Activated naive CD4-positive, alpha-beta T cell treated with anti-CD3 and anti-CD28 coated beads, Interleukin-2, amount 50 U/mL, for 16 hours (primary cell): ENCODE measurements around the gene SLC5A11.
"Not testable (repeated sequence)": the region's sequence is repeated elsewhere in the genome, so short reads cannot be mapped to it uniquely, and the experiment has no call there.

ENCODE experiments used
- DNase-seq: peaks from one replicate; pipeline ENCODE4 v3.0.0-alpha.2; 2020

SLC5A11 gene, protein sequence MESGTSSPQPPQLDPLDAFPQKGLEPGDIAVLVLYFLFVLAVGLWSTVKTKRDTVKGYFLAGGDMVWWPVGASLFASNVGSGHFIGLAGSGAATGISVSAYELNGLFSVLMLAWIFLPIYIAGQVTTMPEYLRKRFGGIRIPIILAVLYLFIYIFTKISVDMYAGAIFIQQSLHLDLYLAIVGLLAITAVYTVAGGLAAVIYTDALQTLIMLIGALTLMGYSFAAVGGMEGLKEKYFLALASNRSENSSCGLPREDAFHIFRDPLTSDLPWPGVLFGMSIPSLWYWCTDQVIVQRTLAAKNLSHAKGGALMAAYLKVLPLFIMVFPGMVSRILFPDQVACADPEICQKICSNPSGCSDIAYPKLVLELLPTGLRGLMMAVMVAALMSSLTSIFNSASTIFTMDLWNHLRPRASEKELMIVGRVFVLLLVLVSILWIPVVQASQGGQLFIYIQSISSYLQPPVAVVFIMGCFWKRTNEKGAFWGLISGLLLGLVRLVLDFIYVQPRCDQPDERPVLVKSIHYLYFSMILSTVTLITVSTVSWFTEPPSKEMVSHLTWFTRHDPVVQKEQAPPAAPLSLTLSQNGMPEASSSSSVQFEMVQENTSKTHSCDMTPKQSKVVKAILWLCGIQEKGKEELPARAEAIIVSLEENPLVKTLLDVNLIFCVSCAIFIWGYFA

DNA sequence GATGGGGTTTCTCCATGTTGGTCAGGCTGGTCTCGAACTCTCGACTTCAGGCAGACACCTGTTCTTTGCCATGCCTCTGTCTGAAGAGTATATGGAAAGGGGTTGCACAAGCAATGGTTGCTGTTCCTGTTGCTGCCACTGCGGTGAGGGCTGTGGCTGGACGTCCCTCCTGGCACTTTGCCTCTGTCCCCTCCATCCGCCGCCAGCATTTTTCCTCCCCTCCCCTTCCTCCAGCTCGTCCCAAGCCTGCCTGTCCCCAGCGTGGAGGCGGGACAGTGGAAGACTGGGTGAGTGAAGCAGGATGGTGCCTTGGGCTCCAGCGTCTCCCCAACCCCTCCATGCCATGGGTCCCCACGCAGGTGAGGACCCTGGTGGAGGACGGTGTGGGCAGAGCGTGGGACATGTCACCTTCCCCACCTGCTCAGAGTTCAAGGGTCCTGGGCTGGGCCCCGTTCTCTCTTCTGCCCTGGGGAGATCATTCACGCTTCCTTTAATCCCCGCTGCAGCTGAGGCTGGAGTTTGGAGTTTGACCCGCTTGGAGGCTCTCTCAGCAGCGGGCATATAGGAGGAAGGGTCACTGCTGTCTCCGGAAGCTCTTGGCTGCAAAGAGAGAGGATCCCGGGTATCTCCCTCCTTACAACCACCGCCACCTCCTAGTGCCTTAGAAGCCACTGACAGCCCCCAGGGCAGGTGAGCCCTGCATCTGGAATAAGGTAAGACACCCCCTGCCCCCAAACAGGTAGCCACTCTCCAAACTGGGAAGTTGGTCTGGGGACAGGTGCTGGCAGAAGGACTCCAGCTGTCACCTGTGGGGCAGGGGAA lies at the start of gene SLC5A11:
Gene SLC5A11, plus strand, starts transcription at position 238 of the 822 bp plus-strand sequence. CDS start 12,681 bp downstream, outside the sequence.
- no peak for DNase-seq

- DNase-seq, result no peak
Measured at GRCh38 chr16:24800586-24800985, 45.2 kb upstream of the SLC5A11 start.

DNA sequence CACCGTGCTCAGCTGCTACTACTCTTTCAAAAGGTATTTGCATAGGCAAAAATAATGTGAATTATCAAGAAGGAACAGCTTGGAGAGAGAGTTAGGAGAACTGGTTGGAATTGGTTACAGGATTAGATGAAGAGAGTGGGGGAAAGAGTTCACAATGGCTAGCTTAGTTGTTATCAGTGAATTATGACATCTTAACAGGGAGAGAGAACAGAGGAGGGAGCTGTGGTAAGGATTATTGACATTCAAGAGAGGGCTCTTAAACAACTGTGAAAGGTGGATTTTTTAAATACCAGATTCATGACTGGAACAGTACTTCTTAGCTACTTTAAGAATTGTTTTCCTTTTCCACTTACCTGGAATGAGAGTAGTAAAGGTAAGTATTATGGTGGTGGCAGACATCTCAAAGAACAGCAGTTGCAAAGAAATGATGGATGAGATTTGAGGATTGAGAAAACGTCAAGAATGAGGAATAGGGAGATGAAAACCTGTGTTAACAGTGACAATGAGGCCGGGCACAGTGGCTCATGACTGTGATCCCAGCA lies 43.9 kb upstream of the SLC5A11 start:
- no peak for DNase-seq

DNA sequence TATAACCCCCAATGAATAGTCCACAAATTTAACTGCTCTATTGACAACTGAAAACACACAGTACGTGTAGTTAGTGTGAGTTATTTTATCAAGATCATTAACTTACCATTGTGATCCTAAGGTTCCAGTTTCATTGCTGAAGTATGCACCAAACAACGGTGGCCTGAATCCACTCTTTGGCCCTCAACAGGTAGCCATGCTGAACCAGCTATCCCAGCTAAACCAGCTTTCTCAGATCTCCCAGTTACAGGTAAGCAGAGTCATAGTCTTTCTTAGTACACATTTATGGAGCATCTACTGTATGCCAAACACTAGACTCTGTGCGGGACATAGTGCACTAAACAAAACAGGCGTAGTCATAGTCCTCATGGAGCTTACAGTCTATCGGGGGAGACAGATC lies 40.3 kb upstream of the SLC5A11 start:
- DNase-seq, result no peak

- no peak for DNase-seq
Measured at GRCh38 chr16:24807301-24807700, 38.5 kb upstream of the SLC5A11 start.

DNA sequence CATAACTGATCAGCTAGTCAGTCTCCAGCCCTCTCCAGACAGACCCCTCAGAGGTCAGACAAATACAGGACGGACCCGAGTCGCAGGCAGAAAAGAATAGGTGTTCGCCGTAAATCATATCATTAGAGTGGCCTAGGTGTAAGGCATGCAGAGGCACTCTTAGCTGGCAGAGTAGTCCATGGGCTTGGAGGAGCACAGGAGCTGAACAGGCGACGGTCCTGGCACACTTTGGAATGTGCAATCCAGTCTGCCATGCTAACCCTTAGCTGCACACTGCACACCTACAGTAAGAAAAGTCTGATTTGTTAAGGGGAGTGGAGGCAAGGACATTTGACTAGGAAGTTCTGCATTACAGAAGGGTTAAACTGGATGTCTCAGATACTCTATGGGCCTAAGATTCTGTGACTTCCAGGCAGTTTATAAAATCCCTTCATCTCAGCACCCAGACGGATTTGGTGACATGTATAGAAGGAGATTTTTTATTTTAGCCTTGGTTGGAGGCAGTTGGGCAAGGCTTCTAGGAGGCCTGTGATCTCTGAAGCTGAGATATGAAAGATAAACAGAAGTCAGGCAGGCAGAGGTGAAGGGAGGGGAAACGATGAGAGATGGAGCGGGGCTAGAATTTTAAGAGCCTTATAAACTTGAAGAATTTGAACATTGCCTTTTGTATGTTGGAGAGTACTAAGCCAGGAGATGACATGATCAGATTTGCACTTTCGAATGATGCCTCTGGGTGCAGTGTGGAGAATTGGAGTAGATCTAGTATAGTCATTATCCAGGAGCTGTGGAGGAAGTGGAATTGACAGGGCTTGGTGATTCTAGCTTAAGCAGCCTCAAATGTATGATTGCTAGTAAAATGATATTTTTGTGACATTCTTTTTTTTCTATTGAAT lies 34.6 kb upstream of the SLC5A11 start:
- DNase-seq, result no peak

DNA sequence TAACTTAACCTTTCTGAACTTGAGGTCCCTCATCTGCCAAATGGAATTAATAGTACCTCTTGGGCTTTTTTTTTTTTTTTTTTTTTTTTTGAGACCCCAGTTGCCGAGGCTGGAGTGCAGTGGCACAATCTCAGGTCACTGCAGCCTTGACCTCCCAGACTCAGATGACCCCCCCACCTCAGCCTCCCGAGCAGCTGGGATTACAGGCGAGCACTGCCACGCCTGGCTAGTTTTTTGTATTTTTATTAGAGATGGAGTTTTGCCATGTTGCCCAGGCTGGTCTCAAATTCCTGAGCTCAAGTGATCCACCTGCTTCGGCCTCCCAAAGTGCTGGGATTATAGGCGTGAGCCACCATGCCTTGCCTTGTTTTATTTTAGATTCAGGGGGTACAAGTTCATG lies 33.0 kb upstream of the SLC5A11 start:
- DNase-seq, result not testable (repeated sequence)

GRCh38 chr16:24815021-24815420 lies 30.7 kb upstream of the SLC5A11 start:
- no peak for DNase-seq

- no peak for DNase-seq
Measured at GRCh38 chr16:24816688-24817087, 29.1 kb upstream of the SLC5A11 start.

DNA sequence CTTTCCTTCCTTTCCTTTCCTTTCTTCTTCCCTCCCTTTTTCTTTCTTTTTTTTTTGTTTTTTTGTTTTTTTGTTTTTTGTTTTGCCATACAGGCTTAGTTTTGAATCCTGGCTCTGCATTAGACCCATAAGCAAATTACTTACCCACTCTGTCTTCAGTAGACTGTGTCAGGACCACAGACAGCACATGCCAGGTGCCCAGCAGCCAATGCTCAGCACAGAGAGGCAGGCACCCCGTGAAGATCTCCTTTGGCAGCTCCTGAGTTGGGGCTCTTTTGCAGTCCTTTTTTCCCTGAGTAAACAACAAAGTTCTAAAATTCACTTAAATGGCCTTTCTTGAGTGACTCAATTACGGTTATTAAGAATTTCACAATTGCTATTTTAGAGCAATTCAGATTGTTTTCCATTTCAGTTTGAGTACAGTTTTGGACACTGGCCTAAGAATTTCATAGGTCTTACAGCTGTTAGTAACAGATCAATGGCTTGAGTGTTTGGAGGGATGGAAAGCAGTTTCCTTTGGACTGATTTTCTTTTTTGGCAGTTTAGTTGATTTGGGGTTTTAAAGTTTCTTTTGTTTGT lies 26.2 kb upstream of the SLC5A11 start:
- no peak for DNase-seq

GRCh38 chr16:24820522-24820921 lies 25.2 kb upstream of the SLC5A11 start:
- DNase-seq, result no peak

DNA sequence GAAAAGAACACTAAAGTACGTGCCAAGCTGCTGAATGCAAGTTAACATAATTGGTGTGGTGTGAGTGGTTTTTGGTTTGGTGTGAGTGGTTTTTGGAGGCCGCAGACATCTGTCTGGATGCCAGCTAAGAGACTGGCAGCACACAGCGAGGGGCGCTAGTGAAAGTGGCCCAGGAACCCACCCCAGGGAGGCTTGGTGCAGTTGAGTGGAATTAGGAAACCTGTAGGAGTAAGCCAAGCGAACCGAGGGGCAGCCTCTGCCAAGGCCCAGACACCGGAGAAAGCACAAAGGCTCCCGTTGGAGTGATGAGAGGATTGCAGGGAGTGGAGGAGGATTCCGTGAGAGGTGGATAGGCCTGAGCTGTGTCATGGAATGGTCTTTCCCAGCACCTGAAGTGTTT lies 24.6 kb upstream of the SLC5A11 start:
- DNase-seq, result no peak

- DNase-seq, result no peak
Measured at GRCh38 chr16:24822542-24822941, 23.2 kb upstream of the SLC5A11 start.

- DNase-seq, result no peak
Measured at GRCh38 chr16:24822974-24823373, 22.8 kb upstream of the SLC5A11 start.

DNA sequence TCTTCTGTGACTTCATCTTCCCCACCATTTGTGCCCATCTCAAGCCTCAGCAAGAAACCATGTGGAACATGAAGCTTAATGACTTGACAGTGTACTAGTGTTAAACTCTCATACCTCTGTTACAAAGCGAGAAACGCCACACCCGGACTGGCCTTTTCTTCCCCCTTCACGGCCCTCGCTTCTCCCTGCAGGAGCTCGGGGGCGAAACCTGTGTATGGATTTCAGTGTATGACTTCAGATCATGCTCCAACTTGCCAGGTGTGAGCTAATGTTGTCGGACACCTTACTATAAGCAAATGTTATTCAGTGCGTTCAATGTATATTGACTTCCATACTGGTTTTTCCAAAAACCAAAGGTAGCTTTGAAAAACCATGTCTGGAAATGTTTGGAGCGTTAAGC lies 20.1 kb upstream of the SLC5A11 start:
- DNase-seq, result no peak

DNA sequence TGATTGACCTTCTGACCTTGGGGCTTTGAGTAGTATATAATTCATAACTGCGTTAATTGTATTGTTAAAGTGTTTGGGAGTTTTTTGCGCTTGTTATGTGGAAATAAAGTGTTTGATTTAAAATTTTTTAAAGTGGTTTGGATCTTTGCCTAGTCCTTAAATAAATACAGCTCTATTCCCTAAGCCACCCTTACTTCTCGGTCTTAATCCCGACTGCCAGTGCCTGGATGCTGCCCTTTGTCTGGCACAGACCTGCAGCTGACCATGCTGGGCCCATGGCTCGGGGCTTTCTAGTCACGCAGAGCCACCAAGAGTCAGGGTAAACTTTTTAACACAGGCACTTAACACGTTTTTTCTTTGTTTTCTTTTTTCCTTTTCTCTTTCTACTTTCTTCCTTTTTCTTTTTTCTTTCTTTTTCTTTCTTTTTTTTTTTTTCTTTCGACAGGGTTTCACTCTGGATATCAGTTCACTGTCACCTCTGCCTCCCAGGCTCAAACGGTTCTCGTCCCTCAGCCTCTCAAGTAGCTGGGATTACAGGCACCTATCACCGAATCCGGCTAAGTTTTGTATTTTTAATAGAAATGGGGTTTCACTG lies 19.6 kb upstream of the SLC5A11 start:
- no peak for DNase-seq

DNA sequence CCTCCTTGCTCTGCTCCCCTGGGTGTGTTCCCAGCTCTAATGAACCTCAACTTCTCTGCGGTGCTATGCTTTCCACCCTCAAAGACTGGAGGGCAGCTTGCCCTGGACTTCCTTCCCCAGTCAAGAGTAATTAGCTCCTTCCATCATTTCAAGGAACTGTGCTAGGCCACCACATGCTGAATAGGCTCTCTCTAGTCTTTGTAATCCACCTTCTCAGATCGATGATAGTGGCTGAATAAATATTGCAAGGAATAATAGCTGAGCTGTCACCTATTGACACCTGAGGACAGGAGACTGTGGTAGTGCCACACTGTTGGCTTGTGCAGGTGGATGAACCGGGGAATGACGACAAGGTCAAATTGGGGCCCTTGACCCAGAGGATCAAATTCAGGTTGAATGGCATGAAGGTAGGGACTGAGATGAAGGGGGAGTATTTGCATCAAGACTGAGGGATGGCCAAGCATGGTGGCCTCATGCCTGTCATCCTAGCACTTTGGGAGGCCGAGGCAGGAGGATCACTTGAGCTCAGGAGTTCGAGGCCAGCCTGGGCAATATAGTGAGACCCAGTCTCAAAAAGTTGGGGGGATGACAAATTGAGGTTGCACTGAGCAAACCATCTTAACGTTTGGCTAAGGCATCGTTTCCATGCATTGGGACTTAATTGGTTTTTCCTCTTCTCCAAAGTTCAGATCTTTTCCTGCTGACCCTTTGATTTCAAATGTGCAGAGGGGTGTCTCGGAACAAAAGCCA lies 18.8 kb upstream of the SLC5A11 start:
- no peak for DNase-seq

DNA sequence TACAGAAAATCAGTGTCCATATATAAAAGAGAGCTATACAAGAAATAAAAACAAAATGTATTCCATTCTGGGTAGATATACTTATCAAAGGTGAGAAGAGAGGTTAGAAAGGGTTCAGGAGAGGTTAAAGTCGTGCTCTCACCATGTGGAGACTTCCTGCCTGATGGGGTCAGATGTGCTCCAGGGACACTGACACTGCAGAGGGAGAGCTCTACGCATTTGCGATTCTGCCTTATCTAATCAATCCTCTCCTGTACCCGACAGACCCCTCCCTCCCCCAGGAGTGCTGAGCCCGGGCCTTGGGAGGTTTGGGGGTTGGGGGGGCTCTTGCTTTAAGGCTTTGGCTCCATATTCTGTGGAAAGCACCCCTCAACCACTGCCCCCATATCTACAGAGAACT lies 16.6 kb upstream of the SLC5A11 start:
- no peak for DNase-seq

DNA sequence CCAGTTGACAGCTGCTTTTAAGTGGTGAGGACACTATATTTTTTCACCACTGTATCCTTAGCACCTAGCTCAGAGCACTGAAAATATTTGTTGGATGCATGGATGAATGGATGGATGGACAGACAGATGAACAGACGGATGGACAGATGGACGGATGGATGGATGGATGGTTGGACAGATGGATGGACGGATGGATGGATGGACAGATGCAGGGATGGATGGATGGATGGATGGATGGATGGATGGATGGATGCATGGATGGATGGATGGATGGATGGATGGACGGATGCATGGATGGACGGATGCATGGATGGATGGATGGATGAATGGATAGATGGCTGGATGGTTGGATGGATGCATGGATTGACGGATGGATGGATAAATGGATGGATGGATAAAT lies 12.4 kb upstream of the SLC5A11 start:
- no peak for DNase-seq

GRCh38 chr16:24834459-24835335 lies 11.1 kb upstream of the SLC5A11 start:
- DNase-seq, result no peak
